Measurements from ENCODE around the gene AKR1C3.

- TF ChIP-seq GATA2 (IDR thresholded peaks at IDR 0.05; ENCODE audit: low read depth, low read length) (no peak), GATA3 (IDR thresholded peaks at IDR 0.05; ENCODE audit: low read depth, low read length) (no peak)
Measured at GRCh38 chr10:5116621-5117020, 22.4 kb downstream of the AKR1C3 start.
